HG02852 (cell line): ENCODE measurements around the gene DCAF10.
A peak's percentile ranks its signal among the peaks of the same experiment; 100 is the strongest.
"Not testable (repeated sequence)": the region's sequence is repeated elsewhere in the genome, so short reads cannot be mapped to it uniquely, and the experiment has no call there.

Experiments
- ATAC-seq: cut with Tn5 transposase; IDR thresholded peaks from one replicate; pipeline ENCODE4 v1.9.1; 2021; ENCODE audit warnings: mild to moderate bottlenecking, moderate library complexity; ENCODE audit not compliant: unreplicated experiment

Gene DCAF10

DNA sequence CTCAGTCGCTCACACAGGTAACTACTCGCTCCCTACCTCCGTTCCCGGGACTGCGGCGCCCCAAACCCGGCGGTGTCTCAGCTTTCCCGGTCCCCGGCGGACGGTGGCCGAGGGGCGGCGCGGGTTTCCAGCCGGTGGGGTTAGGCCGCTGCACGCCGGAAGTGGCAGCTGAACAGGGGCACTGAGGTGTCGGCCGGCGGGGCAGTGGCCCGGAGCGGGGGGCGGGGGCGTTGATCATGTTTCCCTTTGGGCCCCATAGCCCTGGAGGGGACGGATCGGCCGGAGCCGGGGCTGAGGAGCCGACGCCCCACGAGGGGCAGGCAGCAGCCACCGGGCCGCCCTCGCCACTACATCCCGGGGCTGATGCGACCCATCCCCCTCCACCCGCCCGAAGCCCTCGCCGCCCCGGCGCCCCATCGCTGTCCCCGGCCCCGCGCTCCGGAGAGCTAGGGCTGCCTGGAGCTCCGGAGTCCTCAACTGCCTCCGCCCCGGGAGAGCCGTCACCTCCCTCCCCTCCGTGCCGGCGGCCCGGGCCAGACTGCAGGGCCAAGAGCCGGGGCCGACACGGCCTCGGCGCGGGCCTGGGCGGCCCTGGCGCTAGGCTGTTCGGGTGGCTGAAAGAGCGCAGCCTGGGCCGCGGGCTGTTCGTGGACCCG lies at the start of gene DCAF10:
Gene DCAF10 (plus strand): TSS at position 167 of the 656 bp plus-strand sequence. CDS start 70 bp downstream, at position 237.
- peak; percentile 74 for ATAC-seq

- no peak for ATAC-seq
Measured at GRCh38 chr9:37751186-37751585, 49.4 kb upstream of the DCAF10 start.

DNA sequence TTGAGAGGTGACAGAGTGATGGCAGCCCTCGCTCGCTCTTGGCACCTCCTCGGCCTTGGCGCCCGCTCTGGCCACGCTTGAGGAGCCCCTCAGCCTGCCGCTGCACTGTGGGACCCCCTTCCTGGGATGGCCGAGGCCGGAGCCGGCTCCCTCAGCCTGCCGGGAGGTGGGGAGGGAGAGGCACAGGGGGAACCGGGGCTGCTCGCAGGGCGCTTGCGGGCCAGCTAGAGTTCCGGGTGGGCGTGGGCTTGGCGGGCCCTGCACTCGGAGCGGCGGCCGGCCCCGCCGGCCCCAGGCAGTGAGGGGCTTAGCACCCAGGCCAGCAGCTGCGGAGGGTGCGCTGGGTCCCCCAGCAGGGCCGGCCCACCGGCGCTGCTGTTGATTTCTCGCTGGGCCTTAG lies 48.9 kb upstream of the DCAF10 start:
- ATAC-seq: not testable (repeated sequence)

DNA sequence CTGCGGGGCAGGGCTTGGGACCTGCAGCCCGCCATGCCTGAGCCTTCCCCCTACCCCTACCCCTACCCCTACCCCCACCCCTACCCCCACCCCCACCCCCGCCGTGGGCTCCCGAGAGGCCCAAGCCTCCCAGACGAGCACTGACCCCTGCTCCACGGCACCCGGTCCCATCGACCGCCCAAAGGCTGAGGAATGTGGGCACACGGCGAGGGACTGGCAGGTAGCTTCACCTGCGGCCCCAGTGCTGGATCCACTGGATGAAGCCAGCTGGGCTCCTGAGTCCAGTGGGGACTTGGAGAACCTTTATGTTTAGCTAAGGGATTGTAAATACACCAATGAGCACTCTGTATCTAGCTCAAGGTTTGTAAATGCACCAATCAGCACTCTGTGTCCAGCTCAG lies 48.5 kb upstream of the DCAF10 start:
- not testable (repeated sequence) for ATAC-seq

DNA sequence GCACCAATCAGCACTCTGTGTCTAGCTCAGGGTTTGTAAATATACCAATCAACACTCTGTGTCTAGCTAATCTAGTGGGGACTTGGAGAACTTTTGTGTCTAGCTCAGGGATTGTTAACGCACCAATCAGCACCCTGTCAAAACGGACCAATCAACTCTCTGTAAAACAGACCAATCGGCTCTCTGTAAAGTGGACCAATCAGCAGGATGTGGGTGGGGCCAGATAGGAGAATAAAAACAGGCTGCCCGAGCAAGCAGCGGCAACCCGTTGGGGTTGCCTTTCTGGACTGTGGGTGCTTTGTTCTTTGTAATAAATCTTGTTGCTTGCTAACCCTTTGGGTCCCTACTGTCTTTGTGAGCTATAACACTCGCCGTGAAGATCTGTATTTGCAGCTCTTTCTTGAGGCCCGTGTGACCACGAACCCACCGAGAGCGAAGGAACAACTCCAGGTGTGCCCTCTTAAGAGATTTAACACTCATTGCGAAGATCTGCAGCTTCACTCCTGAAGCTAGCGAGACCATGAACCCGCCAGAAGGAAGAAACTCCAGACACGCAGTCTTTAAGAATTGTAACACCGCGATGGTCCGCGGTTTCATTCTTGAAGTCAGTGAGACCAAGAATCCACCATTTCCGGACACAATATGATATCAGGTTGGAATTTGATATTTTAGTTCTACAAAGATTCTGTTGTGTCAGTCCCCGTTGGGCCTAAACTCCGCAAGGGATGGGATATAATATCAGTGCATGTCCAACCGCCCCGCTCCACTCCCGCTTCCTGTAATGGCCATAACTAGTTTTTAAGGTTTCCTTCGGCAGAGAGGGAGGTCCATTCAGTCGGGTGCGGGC lies 47.7 kb upstream of the DCAF10 start:
- no peak for ATAC-seq

DNA sequence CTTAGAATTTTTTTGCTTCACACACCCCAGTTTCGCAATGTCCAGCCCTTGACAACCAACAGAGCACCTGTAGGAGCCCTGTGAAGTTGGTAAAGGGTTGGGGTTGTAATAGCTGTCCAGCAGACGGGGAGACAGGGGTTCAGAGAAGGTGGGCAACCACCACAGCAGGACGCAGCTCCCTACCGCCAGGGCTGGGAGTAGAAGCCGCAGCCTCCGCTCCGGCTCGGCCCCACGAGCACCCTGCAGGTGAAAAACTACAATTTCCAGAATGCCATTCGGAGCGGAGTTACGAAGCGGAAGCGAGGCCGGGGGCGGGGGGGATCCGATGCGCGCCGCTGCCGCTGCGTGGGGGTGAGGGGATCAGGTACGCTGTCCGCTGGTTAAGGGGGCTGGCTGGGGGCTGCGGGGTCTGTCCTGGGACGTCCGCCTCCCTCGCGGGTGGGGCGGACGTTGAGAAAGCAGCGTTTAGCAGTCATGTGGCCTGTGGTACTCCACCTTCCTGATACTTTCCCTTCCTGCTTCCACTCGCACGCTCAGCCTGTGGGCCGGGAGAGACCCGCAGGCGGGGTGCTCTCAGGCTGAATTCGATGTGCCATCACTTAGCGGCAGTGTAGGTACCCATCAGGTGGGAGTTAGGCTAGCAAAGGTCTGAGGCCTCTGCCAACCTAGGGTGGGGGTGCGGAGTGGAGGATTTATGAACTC lies 47.0 kb upstream of the DCAF10 start, which contains the start of gene TRMT10B:
Gene TRMT10B (plus strand): TSS at position 317 of the 702 bp plus-strand sequence. CDS start 8,127 bp downstream, outside the sequence.
- peak; percentile 84 for ATAC-seq

- no peak for ATAC-seq
Measured at GRCh38 chr9:37758747-37759146, 41.9 kb upstream of the DCAF10 start.

GRCh38 chr9:37760416-37761161 lies 40.0 kb upstream of the DCAF10 start:
- ATAC-seq: no peak

GRCh38 chr9:37761511-37761910 lies 39.1 kb upstream of the DCAF10 start:
- ATAC-seq: no peak

- ATAC-seq: not testable (repeated sequence)
Measured at GRCh38 chr9:37765263-37765662, 35.3 kb upstream of the DCAF10 start.

- no peak for ATAC-seq
Measured at GRCh38 chr9:37769306-37769705, 31.3 kb upstream of the DCAF10 start.

DNA sequence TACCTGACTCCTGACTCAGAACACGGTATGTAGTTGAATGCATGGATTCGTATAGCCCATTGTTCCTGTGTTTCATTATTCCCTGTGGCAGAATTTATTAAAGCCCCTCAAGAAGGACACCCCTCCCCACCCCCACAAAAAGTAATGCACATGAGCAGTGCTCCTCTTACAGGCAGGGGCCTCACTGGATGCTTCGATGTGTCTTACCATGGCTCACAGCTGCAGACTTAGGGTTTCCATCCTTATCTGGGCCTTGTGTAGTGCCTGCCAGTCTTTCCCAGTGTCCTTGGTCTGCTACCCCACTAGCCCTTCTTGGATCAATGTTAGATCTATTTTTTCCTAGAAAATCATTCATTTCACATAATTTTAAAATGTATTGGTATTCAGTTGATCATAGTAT lies 30.6 kb upstream of the DCAF10 start:
- ATAC-seq: no peak

- no peak for ATAC-seq
Measured at GRCh38 chr9:37775216-37775919, 25.2 kb upstream of the DCAF10 start.

DNA sequence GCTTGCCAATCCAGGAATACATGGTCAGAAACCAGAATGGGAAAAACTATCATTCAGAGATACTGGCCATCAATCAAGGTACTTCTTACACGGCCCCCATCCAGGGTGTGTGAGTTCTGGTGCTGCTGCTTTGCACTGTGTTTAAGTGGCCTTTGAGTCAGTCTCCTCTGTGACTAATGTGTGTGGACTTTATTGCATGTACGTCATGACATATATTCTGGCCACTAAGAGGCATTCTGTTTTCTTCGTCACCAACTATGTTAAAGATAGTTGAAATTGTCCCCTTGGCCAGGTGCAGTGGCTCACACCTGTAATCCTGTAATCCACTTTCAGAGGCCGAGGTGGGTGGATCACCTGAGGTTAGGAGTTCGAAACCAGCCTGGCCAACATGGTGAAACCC lies 24.3 kb upstream of the DCAF10 start:
- ATAC-seq: no peak

- no peak for ATAC-seq
Measured at GRCh38 chr9:37778534-37778933, 22.1 kb upstream of the DCAF10 start.

DNA sequence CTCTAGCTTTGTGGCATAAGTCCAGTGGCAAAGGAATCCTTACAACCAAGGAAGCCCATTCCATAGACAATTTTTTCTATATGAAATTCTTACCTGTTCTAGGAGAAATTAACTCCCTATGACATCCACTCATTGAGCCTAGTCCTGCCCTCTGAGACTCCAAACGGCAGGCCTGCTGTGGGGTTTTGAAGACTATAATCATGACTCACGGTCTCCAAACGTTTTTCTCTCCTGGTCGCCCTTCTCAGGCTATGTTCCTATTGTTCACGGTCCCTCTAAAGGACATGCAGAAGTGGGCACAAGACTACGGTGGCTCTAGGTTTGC lies 16.3 kb upstream of the DCAF10 start:
- no peak for ATAC-seq

DNA sequence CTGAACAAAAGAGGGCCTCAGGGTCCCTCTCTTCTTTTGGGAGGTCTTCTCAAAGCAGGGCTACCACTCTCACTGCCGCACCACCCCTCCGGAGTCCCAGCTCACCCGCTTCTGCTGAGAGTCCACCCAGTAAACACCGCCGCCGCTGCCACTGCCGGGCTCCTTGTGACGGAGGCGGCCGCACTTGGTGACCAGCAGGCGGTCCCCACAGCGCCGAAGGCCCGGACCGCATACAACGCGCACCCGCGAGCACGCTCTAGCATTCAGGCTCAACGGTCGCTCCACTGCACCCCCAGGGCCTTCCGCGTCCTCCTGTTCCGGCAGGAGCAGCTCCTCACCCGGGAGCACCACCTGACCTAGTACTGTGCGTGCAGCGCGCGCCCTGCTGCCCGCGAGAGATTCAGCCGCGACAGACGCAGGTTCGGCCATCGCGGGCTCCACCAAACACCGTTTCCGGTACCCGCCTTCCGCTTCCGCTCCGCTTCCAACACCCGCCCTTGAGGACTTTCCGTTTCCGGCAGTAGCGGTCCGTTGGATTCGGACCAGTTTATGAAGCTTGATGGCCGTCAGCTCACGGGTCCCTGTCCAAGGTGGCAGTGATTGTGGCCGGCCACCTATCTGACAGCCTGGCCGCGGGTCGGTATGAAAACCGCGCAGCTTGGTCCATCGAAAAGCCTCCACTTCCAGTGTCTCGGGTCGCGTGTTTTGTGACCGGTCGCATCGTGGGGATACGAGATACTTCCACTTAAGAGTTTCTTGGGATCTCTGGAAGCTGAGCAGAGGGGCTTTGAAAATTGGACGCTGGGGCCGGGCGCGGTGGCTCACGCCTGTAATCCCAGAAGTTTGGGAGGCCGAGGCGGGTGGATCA lies 15.7 kb upstream of the DCAF10 start, which contains the start of gene EXOSC3:
Gene EXOSC3 (minus strand): TSS at position 449 of the 868 bp plus-strand sequence. CDS start 20 bp downstream, at position 429.
- peak; percentile 94 for ATAC-seq

GRCh38 chr9:37787059-37787458 lies 13.5 kb upstream of the DCAF10 start:
- ATAC-seq: no peak

- no peak for ATAC-seq
Measured at GRCh38 chr9:37788332-37788731, 12.3 kb upstream of the DCAF10 start.
